Endothelial cell (in vitro differentiated cells): ENCODE data around the gene ELOVL5. TPM values are rescaled to one million over a fixed set of nuclear protein-coding genes. Genes with fewer than 3 reads are reported as not detected.
"Not testable (repeated sequence)": the region's sequence is repeated elsewhere in the genome, so short reads cannot be mapped to it uniquely, and the experiment has no call there.

ENCODE experiments used
- DNase-seq: peaks from one replicate; pipeline ENCODE4 v3.0.0; 2021; ENCODE audit warnings: low spot score
- H3K27ac Mint-ChIP-seq: one replicate; pipeline ENCODE4 v1.8.0; 2021; ENCODE audit warnings: mixed read lengths, inconsistent platforms; ENCODE audit not compliant: unreplicated experiment
- H3K27me3 Mint-ChIP-seq: one replicate; pipeline ENCODE4 v1.8.0; 2021; ENCODE audit warnings: mild to moderate bottlenecking, moderate library complexity, mixed read lengths, inconsistent platforms; ENCODE audit not compliant: unreplicated experiment
- H3K36me3 Mint-ChIP-seq: one replicate; pipeline ENCODE4 v1.8.0; 2021; ENCODE audit warnings: mild to moderate bottlenecking, low read depth, mixed read lengths, inconsistent platforms; ENCODE audit not compliant: unreplicated experiment
- H3K4me1 Mint-ChIP-seq: one replicate; pipeline ENCODE4 v1.8.0; 2021; ENCODE audit warnings: mild to moderate bottlenecking, mixed read lengths, inconsistent platforms; ENCODE audit not compliant: unreplicated experiment
- H3K4me3 Mint-ChIP-seq: one replicate; pipeline ENCODE4 v1.8.0; 2021; ENCODE audit warnings: mild to moderate bottlenecking, mixed read lengths, inconsistent platforms; ENCODE audit not compliant: unreplicated experiment
- H3K9me3 Mint-ChIP-seq: one replicate; pipeline ENCODE4 v1.8.0; 2021; ENCODE audit warnings: mixed read lengths, inconsistent platforms; ENCODE audit not compliant: unreplicated experiment
- total RNA-seq: library from RNA; stranded (reverse); fragmentation: NEBNext Ultra II Directional; extraction: Animal tissue kit (Norgen Biotek cat#: 25700); gene quantifications from one replicate; pipeline ENCODE4 v1.2.1, GENCODE V29; 2021; ENCODE audit not compliant: unreplicated experiment
- TF ChIP-seq, protein P1 (sequence below): fragments of 200-600 bp; sonication (generic); IDR thresholded peaks from one replicate; pipeline ENCODE4 v1.5.0; 2021; ENCODE audit warnings: antibody characterized with exemption; ENCODE audit not compliant: unreplicated experiment

The ELOVL5 gene
- total RNA-seq, 1 donor from 2014 or later: 163 TPM

GRCh38 chr6:53309059-53309900 lies 39.5 kb downstream of the ELOVL5 start:
- H3K36me3 Mint-ChIP-seq: peaks cover 5% of the 10 kb centered on the region
- no peak for DNase-seq
- TF ChIP-seq, protein P1, sequence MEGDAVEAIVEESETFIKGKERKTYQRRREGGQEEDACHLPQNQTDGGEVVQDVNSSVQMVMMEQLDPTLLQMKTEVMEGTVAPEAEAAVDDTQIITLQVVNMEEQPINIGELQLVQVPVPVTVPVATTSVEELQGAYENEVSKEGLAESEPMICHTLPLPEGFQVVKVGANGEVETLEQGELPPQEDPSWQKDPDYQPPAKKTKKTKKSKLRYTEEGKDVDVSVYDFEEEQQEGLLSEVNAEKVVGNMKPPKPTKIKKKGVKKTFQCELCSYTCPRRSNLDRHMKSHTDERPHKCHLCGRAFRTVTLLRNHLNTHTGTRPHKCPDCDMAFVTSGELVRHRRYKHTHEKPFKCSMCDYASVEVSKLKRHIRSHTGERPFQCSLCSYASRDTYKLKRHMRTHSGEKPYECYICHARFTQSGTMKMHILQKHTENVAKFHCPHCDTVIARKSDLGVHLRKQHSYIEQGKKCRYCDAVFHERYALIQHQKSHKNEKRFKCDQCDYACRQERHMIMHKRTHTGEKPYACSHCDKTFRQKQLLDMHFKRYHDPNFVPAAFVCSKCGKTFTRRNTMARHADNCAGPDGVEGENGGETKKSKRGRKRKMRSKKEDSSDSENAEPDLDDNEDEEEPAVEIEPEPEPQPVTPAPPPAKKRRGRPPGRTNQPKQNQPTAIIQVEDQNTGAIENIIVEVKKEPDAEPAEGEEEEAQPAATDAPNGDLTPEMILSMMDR: no peak
- peaks cover 1% of the 10 kb centered on the region for H3K27me3 Mint-ChIP-seq
- H3K4me1 Mint-ChIP-seq: peaks cover 37% of the 10 kb centered on the region
- H3K4me3 Mint-ChIP-seq: no peak overlapping the region
- H3K27ac Mint-ChIP-seq: peak overlapping the region; percentile 74
- H3K9me3 Mint-ChIP-seq: no peaks in the 10 kb centered on the region

- Mint-ChIP-seq H3K27ac (no peak overlapping the region), H3K4me1 (peaks cover 47% of the 10 kb centered on the region), H3K4me3 (no peak overlapping the region), H3K36me3 (peaks cover 5% of the 10 kb centered on the region), H3K9me3 (no peaks in the 10 kb centered on the region), H3K27me3 (peaks cover 7% of the 10 kb centered on the region)
- TF ChIP-seq, protein P1: no peak
- DNase-seq: no peak
These were observed 41.9 kb downstream of the ELOVL5 start for GRCh38 chr6:53306819-53307347.

GRCh38 chr6:53306217-53306616 lies 42.5 kb downstream of the ELOVL5 start:
- not testable (repeated sequence) for H3K27me3 Mint-ChIP-seq, H3K36me3 Mint-ChIP-seq, H3K9me3 Mint-ChIP-seq, DNase-seq, H3K4me3 Mint-ChIP-seq
- Mint-ChIP-seq H3K27ac (peak overlapping the region; percentile 23), H3K4me1 (peaks cover 52% of the 10 kb centered on the region)

- H3K9me3 Mint-ChIP-seq, H3K27me3 Mint-ChIP-seq, DNase-seq, H3K4me3 Mint-ChIP-seq, H3K36me3 Mint-ChIP-seq, H3K27ac Mint-ChIP-seq: not testable (repeated sequence)
- H3K4me1 Mint-ChIP-seq: peaks cover 55% of the 10 kb centered on the region
These were observed 43.2 kb downstream of the ELOVL5 start for GRCh38 chr6:53305506-53306005.

DNA sequence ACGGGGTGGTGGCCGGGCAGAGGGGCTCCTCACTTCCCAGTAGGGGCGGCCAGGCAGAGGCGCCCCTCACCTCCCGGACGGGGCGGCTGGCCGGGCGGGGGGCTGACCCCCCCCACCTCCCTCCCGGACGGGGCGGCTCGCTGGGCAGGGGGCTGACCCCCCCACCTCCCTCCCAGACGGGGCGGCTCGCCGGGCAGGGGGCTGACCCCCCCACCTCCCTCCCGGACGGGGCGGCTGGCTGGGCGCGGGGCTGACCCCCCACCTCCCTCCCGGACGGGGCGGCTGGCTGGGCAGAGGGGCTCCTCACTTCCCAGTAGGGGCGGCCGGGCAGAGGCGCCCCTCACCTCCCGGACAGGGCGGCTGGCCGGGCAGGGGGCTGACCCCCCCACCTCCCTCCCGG lies 43.8 kb downstream of the ELOVL5 start:
- H3K36me3 Mint-ChIP-seq, H3K9me3 Mint-ChIP-seq, H3K27me3 Mint-ChIP-seq, H3K4me3 Mint-ChIP-seq, DNase-seq: not testable (repeated sequence)
- Mint-ChIP-seq H3K4me1 (peaks cover 57% of the 10 kb centered on the region), H3K27ac (peak overlapping the region; percentile 99)

DNA sequence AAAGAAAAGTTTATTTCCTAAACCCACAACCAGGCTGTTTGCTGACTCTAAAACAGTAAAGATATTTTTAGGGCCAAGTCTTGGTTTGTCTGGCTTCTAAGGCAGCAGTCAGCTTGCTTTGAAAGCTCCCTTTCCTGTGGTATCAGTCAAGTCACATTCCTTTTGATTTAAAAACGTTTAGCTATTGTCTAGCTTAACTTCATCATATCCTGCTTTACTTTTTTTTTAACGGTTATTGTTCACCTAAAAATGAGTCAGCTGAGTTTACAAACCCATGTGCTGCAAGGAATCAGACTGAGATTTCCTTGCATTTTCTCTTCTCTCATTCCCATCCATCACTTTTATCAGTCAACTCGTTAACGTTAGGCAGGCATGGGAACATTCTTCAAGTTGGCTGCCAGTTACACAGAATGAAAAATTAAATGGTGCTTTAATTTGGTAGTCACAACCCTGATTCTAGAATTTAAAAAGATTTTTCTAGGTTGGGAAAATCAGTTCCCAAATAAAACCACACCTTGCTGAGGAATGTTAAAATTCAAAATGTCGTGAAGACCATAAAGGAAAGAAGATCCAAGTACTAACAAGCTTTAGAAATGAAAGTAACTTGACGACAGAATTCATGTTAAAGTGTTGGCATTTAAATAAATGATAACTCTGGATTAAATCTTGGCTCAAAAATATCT lies 45.9 kb downstream of the ELOVL5 start:
- Mint-ChIP-seq H3K4me3 (peak overlapping the region; percentile 19), H3K27me3 (peaks cover 8% of the 10 kb centered on the region), H3K4me1 (peaks cover 61% of the 10 kb centered on the region), H3K36me3 (peaks cover 5% of the 10 kb centered on the region), H3K9me3 (no peaks in the 10 kb centered on the region), H3K27ac (peak overlapping the region; percentile 99)
- TF ChIP-seq, protein P1: no peak
- DNase-seq: no peak
